Kidney epithelial cell (primary cell): ENCODE results near the gene TAF1C. TPM values are rescaled to one million over a fixed set of nuclear protein-coding genes. Genes with fewer than 3 reads are reported as not detected.

Experiments
- DNase-seq: peaks from one replicate; pipeline ENCODE4 v3.0.0-alpha.2; 2010; ENCODE audit warnings: low read depth
- H3K27me3 ChIP-seq: 2 replicates; pipeline ENCODE4 v1.6.0; 2011; ENCODE audit warnings: low read length; ENCODE audit not compliant: control insufficient read depth, insufficient read depth
- H3K36me3 ChIP-seq: 2 replicates; pipeline ENCODE4 v1.5.1; 2011; ENCODE audit warnings: low read length; ENCODE audit not compliant: control insufficient read depth, insufficient read depth
- H3K4me3 ChIP-seq: 2 replicates; pipeline ENCODE4 v1.5.1; 2011; ENCODE audit warnings: low read depth, mild to moderate bottlenecking, control low read depth, low read length
- total RNA-seq: library from RNA; depleted of rRNA; stranded (reverse); fragments of >200 nt; gene quantifications from 2 replicates; pipeline ENCODE4 v1.2.3, GENCODE V29; 2015
- TF ChIP-seq, protein P1 (sequence below): IDR thresholded peaks from 2 replicates; pipeline ENCODE4 v1.5.1; 2011; ENCODE audit warnings: mild to moderate bottlenecking, moderate library complexity, low read length, control low read depth, inconsistent platforms; ENCODE audit not compliant: insufficient read depth, poor library complexity, severe bottlenecking

Gene TAF1C
- total RNA-seq, 1 donor from 2014 or later: 23.9 TPM

DNA sequence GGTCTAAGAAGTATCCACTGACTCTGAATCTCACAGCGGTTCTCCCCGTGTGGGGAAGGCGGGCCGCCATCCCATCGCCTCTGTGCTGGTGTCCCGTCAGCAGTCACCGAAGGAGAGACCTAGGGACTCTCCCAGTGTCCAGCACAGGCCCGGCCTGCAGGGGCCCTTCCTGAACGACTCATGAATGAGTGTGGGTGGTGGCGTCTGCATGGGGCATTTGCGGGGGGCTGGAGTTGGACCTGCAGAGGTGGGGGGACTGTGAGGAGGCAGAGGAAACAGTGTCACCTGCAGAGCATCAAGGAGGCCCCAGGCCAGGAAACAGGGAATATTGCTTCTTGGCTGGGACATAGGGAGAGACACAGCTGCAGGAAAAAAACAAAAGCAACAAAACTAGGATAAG lies 42.6 kb upstream of the TAF1C start:
- no peaks in the 10 kb centered on the region for H3K27me3 ChIP-seq
- H3K36me3 ChIP-seq: no peaks in the 10 kb centered on the region
- H3K4me3 ChIP-seq: no peak overlapping the region
- TF ChIP-seq, protein P1, sequence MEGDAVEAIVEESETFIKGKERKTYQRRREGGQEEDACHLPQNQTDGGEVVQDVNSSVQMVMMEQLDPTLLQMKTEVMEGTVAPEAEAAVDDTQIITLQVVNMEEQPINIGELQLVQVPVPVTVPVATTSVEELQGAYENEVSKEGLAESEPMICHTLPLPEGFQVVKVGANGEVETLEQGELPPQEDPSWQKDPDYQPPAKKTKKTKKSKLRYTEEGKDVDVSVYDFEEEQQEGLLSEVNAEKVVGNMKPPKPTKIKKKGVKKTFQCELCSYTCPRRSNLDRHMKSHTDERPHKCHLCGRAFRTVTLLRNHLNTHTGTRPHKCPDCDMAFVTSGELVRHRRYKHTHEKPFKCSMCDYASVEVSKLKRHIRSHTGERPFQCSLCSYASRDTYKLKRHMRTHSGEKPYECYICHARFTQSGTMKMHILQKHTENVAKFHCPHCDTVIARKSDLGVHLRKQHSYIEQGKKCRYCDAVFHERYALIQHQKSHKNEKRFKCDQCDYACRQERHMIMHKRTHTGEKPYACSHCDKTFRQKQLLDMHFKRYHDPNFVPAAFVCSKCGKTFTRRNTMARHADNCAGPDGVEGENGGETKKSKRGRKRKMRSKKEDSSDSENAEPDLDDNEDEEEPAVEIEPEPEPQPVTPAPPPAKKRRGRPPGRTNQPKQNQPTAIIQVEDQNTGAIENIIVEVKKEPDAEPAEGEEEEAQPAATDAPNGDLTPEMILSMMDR: no peak
- no peak for DNase-seq

DNA sequence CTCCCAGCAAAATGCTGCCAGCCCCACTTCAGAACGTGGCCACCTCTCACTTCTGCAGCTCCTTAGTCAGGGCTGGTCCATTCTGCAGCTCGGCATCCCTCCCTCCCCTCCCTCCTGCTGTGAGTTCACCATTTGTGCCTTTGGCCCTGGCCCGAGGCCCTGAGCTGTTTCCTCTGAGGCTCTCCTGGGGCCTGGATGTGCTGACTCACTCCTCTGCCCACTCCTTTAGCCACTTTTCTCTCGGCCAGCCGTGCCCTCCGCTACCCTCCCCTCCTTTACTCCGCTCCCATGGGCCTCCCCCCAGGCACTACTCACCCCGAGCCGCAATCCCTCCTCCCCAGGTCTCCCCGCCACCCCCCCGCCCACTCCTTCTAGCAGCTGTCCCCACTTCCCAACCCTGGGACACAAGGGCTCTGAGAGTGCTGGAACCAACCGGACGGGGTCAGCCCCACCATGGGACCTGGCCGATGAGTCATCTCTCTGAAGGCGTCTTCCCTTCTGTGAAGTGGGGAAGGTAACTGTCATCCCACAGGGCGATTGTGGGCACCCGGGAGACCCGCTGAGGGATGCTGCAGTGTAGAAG lies 41.5 kb upstream of the TAF1C start:
- H3K4me3 ChIP-seq: no peak overlapping the region
- TF ChIP-seq, protein P1: no peak

DNA sequence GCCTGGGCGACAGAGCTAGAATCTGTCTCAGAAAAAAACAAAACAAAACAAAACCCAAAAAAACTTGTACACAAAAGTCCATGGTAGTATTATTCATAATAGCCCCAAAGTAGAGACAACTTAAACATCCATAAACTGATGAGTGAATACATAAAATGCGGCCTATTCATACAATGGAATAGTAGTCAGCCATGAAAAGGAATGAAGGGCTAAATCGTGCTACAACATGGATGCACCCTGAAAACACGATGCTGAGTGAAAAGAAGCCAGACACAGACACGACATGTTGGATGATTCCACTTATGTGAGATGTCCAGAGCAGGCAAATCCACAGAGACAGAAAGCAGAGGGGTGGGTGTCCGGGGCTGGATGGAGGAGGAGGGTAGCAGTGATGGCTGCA lies 40.7 kb upstream of the TAF1C start:
- TF ChIP-seq, protein P1: no peak
- DNase-seq: no peak
- Histone ChIP-seq H3K4me3 (no peak overlapping the region), H3K27me3 (no peaks in the 10 kb centered on the region), H3K36me3 (no peaks in the 10 kb centered on the region)

More for the DNA sequence above, 41.5 kb upstream of the TAF1C start:
- Histone ChIP-seq H3K36me3 (no peaks in the 10 kb centered on the region), H3K27me3 (no peaks in the 10 kb centered on the region)
- peak; percentile 67 for DNase-seq

DNA sequence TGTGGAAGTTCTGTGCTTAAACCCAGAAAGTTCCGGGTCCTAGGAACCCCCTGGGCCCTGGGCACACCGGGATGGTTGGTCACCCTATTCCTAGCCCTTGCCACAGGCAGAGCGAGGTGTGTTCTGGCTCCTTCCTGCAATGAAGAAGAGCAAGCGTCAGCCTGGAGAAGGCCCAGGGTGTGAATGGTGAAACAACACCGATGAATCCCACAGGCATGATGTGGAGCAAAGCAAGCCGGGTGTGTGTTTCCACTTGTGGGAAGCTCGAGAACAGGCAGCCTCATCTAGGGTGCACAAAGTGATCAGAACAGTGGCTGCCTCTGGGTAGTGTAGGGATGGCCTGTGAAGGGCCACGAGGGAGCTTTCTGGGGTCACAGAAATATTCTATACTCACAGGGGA lies 39.2 kb upstream of the TAF1C start:
- TF ChIP-seq, protein P1: no peak
- no peaks in the 10 kb centered on the region for H3K27me3 ChIP-seq
- H3K4me3 ChIP-seq: no peak overlapping the region
- DNase-seq: no peak
- no peaks in the 10 kb centered on the region for H3K36me3 ChIP-seq

DNA sequence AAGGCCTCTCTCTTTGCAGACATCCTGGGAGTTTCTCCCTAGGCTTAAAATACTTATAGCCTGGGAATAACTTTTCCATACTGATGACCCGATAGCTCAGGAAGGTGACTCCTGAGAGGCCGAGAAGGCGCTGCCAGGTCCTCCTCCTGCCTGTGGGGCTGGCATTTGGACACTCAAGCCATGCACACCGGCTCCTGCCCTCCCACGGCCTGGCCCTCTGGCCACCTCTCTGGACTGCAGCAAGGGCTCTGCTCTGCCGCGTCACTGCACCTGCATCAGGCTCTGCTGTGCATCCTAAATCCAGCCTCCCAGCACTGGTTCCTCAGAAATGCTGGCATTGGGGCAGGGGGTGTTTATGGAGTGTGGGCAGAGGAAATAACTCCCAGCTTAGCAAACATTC lies 38.7 kb upstream of the TAF1C start:
- no peak overlapping the region for H3K4me3 ChIP-seq

DNA sequence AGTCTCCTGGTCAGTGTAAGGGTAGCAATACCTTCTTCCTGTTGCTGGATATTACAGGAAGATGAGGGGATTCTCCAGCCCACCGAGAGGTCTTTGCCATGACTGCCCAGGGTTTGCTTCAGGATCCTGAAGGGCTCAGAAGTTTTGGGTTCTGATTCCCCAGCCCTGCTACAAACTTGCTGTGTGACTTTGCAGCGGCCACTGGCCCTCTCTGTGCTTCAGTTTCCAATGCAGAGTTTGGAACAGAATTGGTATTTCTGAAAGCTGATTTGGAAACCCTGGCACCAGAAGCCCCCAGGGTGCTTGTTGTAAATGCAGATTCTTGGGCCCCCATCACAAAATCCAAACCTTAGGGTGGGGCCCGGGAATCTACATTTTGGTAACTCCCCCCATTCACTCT lies 38.3 kb upstream of the TAF1C start:
- no peaks in the 10 kb centered on the region for H3K27me3 ChIP-seq
- H3K4me3 ChIP-seq: no peak overlapping the region
- H3K36me3 ChIP-seq: no peaks in the 10 kb centered on the region

More for the DNA sequence above, 38.7 kb upstream of the TAF1C start:
- Histone ChIP-seq H3K27me3 (no peaks in the 10 kb centered on the region), H3K36me3 (no peaks in the 10 kb centered on the region)
- no peak for DNase-seq
- TF ChIP-seq, protein P1: no peak

More for the DNA sequence above, 38.3 kb upstream of the TAF1C start:
- TF ChIP-seq, protein P1: no peak
- no peak for DNase-seq
